Neuronal stem cell (in vitro differentiated cells): ENCODE data around the gene UBE2QL1.
"Not testable (repeated sequence)": the region's sequence is repeated elsewhere in the genome, so short reads cannot be mapped to it uniquely, and the experiment has no call there.

ENCODE experiments used
- DNase-seq: peaks from one replicate; pipeline ENCODE4 v3.0.0-alpha.2; 2013; ENCODE audit warnings: low spot score
- H2AFZ ChIP-seq: one replicate; pipeline ENCODE4 v1.6.1; 2013; ENCODE audit warnings: mild to moderate bottlenecking, low read length, inconsistent platforms
- H2AK5ac ChIP-seq: 2 replicates; pipeline ENCODE4 v1.6.1; 2013; ENCODE audit warnings: low read depth, mild to moderate bottlenecking, inconsistent platforms, low read length, moderate library complexity, mixed read lengths
- H2BK120ac ChIP-seq: 2 replicates; pipeline ENCODE4 v1.6.1; 2013; ENCODE audit warnings: low read depth, mild to moderate bottlenecking, inconsistent platforms, low read length, moderate library complexity, mixed read lengths
- H2BK12ac ChIP-seq: one replicate; pipeline ENCODE4 v1.6.1; 2013; ENCODE audit warnings: low read length, inconsistent platforms
- H2BK15ac ChIP-seq: 2 replicates; pipeline ENCODE4 v1.6.1; 2013; ENCODE audit warnings: mild to moderate bottlenecking, low read length, inconsistent platforms, mixed read lengths
- H2BK5ac ChIP-seq: one replicate; pipeline ENCODE4 v1.6.1; 2013; ENCODE audit warnings: inconsistent platforms, mild to moderate bottlenecking, low read length, moderate library complexity
- H3K14ac ChIP-seq: one replicate; pipeline ENCODE4 v1.6.1; 2013; ENCODE audit warnings: low read length, inconsistent platforms
- H3K18ac ChIP-seq: 2 replicates; pipeline ENCODE4 v1.6.1; 2013; ENCODE audit warnings: low read length, inconsistent platforms
- H3K23ac ChIP-seq: 2 replicates; pipeline ENCODE4 v1.6.1; 2013; ENCODE audit warnings: low read depth, mild to moderate bottlenecking, mixed read lengths, low read length, inconsistent platforms; ENCODE audit not compliant: poor library complexity
- H3K27ac ChIP-seq: replicated peaks from 3 replicates; pipeline ENCODE4 v1.5.1; 2013; ENCODE audit warnings: low read length, inconsistent platforms
- H3K27me3 ChIP-seq, 3 experiments: 2 replicates each; pipeline ENCODE4 v1.6.1; 2013; ENCODE audit warnings: low read length in 3 of 3, mild to moderate bottlenecking in 2 of 3, inconsistent platforms in 1 of 3, low read depth in 1 of 3, mixed read lengths in 1 of 3, moderate library complexity in 1 of 3; ENCODE audit not compliant: control insufficient read depth in 3 of 3, insufficient read depth in 3 of 3
- H3K36me3 ChIP-seq, 2 donors: replicated peaks in 1 of 2; 2 replicates each; pipeline ENCODE4 v1.6.1; 2013; ENCODE audit warnings: low read length in 2 of 2; ENCODE audit not compliant: control insufficient read depth in 2 of 2, insufficient read depth in 2 of 2
- H3K4ac ChIP-seq: 2 replicates; pipeline ENCODE4 v1.6.1; 2013; ENCODE audit warnings: inconsistent platforms, mild to moderate bottlenecking, low read length, moderate library complexity
- H3K4me1 ChIP-seq, 2 donors: 1 replicate in 1 of 2; 2 replicates in 1 of 2; pipeline ENCODE4 v1.6.1; 2013; ENCODE audit warnings: low read length in 2 of 2, low read depth in 1 of 2; ENCODE audit not compliant: control insufficient read depth in 2 of 2, insufficient read depth in 1 of 2
- H3K4me2 ChIP-seq: one replicate; pipeline ENCODE4 v1.6.1; 2013; ENCODE audit warnings: mild to moderate bottlenecking, low read length, inconsistent platforms; ENCODE audit not compliant: insufficient read depth, poor library complexity, severe bottlenecking
- H3K4me3 ChIP-seq, 2 donors: 2 replicates each; pipeline ENCODE4 v1.5.1; 2013; ENCODE audit warnings: low read length in 2 of 2, mild to moderate bottlenecking in 2 of 2, inconsistent platforms in 1 of 2, moderate library complexity in 1 of 2
- H3K79me1 ChIP-seq: one replicate; pipeline ENCODE4 v1.6.1; 2013; ENCODE audit warnings: low read depth, mild to moderate bottlenecking, inconsistent platforms, low read length, moderate library complexity
- H3K9ac ChIP-seq: one replicate; pipeline ENCODE4 v1.6.1; 2013; ENCODE audit warnings: mild to moderate bottlenecking, low read depth, low read length, inconsistent platforms; ENCODE audit not compliant: poor library complexity
- H3K9me3 ChIP-seq, 2 donors: replicated peaks in 1 of 2; 2 replicates each; pipeline versions ENCODE3 to v1.6.1; 2013; ENCODE audit warnings: low read length in 2 of 2, mild to moderate bottlenecking in 2 of 2, inconsistent platforms in 1 of 2, low read depth in 1 of 2, mixed read lengths in 1 of 2, moderate library complexity in 1 of 2; ENCODE audit not compliant: control insufficient read depth in 2 of 2, insufficient read depth in 1 of 2
- H4K8ac ChIP-seq: one replicate; pipeline ENCODE4 v1.6.1; 2013; ENCODE audit warnings: low read depth, mild to moderate bottlenecking, inconsistent platforms, low read length, moderate library complexity
- H4K91ac ChIP-seq: one replicate; pipeline ENCODE4 v1.6.1; 2013; ENCODE audit warnings: low read length, low read depth, mild to moderate bottlenecking, inconsistent platforms; ENCODE audit not compliant: poor library complexity
- WGBS, 2 donors: extraction: QIAGEN DNeasy Blood & Tissue Kit; methylation state at CpG; one replicate each; pipeline ENCODE4 v1.1.7; 2013; ENCODE audit warnings: missing lambda C conversion rate in 2 of 2, mixed read lengths in 1 of 2; ENCODE audit not compliant: insufficient read length in 2 of 2, insufficient replicate concordance in 1 of 2; ENCODE audit errors: extremely low coverage in 2 of 2; 5-methylcytosine and 5-hydroxymethylcytosine counted together

Gene UBE2QL1

GRCh38 chr5:6510132-6510531, 61.5 kb downstream of the UBE2QL1 start:
- Histone ChIP-seq H4K8ac (no peak overlapping the region), H3K36me3 (no peaks in the 10 kb centered on the region), H3K27ac (no peak overlapping the region), H3K18ac (no peak overlapping the region), H3K9ac (no peak overlapping the region), H2AFZ (no peak overlapping the region), H2BK12ac (no peak overlapping the region), H3K79me1 (peaks cover 1% of the 10 kb centered on the region), H4K91ac (no peak overlapping the region), H3K4me3 (no peak overlapping the region), H3K9me3 (peaks cover 0 to 2% of the 10 kb centered on the region in 2 donors), H2BK15ac (no peak overlapping the region), H3K4ac (no peak overlapping the region), H3K4me2 (no peak overlapping the region), H3K4me1 (no peaks in the 10 kb centered on the region), H2AK5ac (no peak overlapping the region), H2BK5ac (no peak overlapping the region), H3K27me3 (peaks cover 0 to 8% (median 0%) of the 10 kb centered on the region in 3 experiments), H3K23ac (no peak overlapping the region), H2BK120ac (no peak overlapping the region), H3K14ac (no peak overlapping the region)
- DNase-seq: no peak
- WGBS, 2 donors: no CpG with 5 or more reads among the region's 2 CpGs

- no peak overlapping the region for H3K23ac ChIP-seq
- no peak overlapping the region for H2BK12ac ChIP-seq
- H3K4ac ChIP-seq: no peak overlapping the region
- peaks cover 0 to 2% of the 10 kb centered on the region in 2 donors for H3K9me3 ChIP-seq
- no peak overlapping the region for H4K91ac ChIP-seq
- H2AK5ac ChIP-seq: no peak overlapping the region
- no CpG with 5 or more reads among the region's 4 CpGs for WGBS, 2 donors
- no peak overlapping the region for H3K4me2 ChIP-seq
- no peak overlapping the region for H3K18ac ChIP-seq
- H3K36me3 ChIP-seq: no peaks in the 10 kb centered on the region
- H3K4me1 ChIP-seq: no peaks in the 10 kb centered on the region
- no peak overlapping the region for H3K14ac ChIP-seq
- DNase-seq: no peak
- no peak overlapping the region for H2BK15ac ChIP-seq
- H3K4me3 ChIP-seq: no peak overlapping the region
- no peak overlapping the region for H4K8ac ChIP-seq
- peaks cover 0 to 8% (median 0%) of the 10 kb centered on the region in 3 experiments for H3K27me3 ChIP-seq
- H3K79me1 ChIP-seq: peaks cover 1% of the 10 kb centered on the region
- H3K9ac ChIP-seq: no peak overlapping the region
- H2AFZ ChIP-seq: no peak overlapping the region
- H3K27ac ChIP-seq: no peak overlapping the region
- no peak overlapping the region for H2BK5ac ChIP-seq
- no peak overlapping the region for H2BK120ac ChIP-seq
These were observed 62.3 kb downstream of the UBE2QL1 start for GRCh38 chr5:6510973-6511372.

GRCh38 chr5:6515812-6516211, 67.2 kb downstream of the UBE2QL1 start:
- not testable (repeated sequence) for H3K14ac ChIP-seq, H2BK5ac ChIP-seq, H3K23ac ChIP-seq, H3K36me3 ChIP-seq, H3K18ac ChIP-seq, DNase-seq, H3K9ac ChIP-seq, H3K79me1 ChIP-seq, H3K27ac ChIP-seq, H4K91ac ChIP-seq, H4K8ac ChIP-seq, H2BK15ac ChIP-seq, H2BK12ac ChIP-seq, H3K4me2 ChIP-seq, H3K9me3 ChIP-seq, H2BK120ac ChIP-seq, H3K4me1 ChIP-seq, H3K4ac ChIP-seq, H3K4me3 ChIP-seq, H2AK5ac ChIP-seq, H2AFZ ChIP-seq
- peaks cover 0 to 11% (median 0%) of the 10 kb centered on the region in 3 experiments for H3K27me3 ChIP-seq
- 100% methylated on average over 1 of the region's 5 CpGs; no CpG with 5 or more reads in 1 of the 2 donors for WGBS, 2 donors

- WGBS, 2 donors: no CpG with 5 or more reads among the region's 4 CpGs
- no peak overlapping the region for H2BK12ac ChIP-seq
- DNase-seq: no peak
- H3K4ac ChIP-seq: no peak overlapping the region
- H2BK15ac ChIP-seq: no peak overlapping the region
- H2BK5ac ChIP-seq: no peak overlapping the region
- H2AFZ ChIP-seq: no peak overlapping the region
- H4K91ac ChIP-seq: no peak overlapping the region
- H3K23ac ChIP-seq: no peak overlapping the region
- peaks cover 0 to 16% (median 0%) of the 10 kb centered on the region in 3 experiments for H3K27me3 ChIP-seq
- no peaks in the 10 kb centered on the region for H3K9me3 ChIP-seq
- H3K4me1 ChIP-seq: no peaks in the 10 kb centered on the region
- H2AK5ac ChIP-seq: no peak overlapping the region
- H3K14ac ChIP-seq: no peak overlapping the region
- no peak overlapping the region for H3K4me3 ChIP-seq
- no peak overlapping the region for H3K27ac ChIP-seq
- no peak overlapping the region for H3K4me2 ChIP-seq
- H3K36me3 ChIP-seq: no peaks in the 10 kb centered on the region
- no peak overlapping the region for H4K8ac ChIP-seq
- H2BK120ac ChIP-seq: no peak overlapping the region
- H3K9ac ChIP-seq: no peak overlapping the region
- no peak overlapping the region for H3K18ac ChIP-seq
- H3K79me1 ChIP-seq: no peaks in the 10 kb centered on the region
These were observed 68.2 kb downstream of the UBE2QL1 start for GRCh38 chr5:6516823-6517222.
